Mesendoderm (in vitro differentiated cells): ENCODE data around the gene MOB3B.

Source experiments
- DNase-seq: peaks from one replicate; pipeline ENCODE4 v3.0.0; 2013
- H2AK5ac ChIP-seq: 2 replicates; pipeline ENCODE4 v1.6.1; 2013; ENCODE audit warnings: low read length, inconsistent platforms
- H2BK120ac ChIP-seq: 2 replicates; pipeline ENCODE4 v1.6.1; 2013; ENCODE audit warnings: low read depth, mild to moderate bottlenecking, low read length, moderate library complexity, mixed read lengths
- H2BK15ac ChIP-seq: replicated peaks from 2 replicates; pipeline ENCODE4 v1.6.1; 2013; ENCODE audit warnings: low read depth, mild to moderate bottlenecking, moderate library complexity
- H2BK5ac ChIP-seq: 2 replicates; pipeline ENCODE4 v1.6.1; 2013; ENCODE audit warnings: low read length, inconsistent platforms
- H3K18ac ChIP-seq: 2 replicates; pipeline ENCODE4 v1.6.1; 2013; ENCODE audit warnings: mild to moderate bottlenecking, low read length, mixed read lengths
- H3K23ac ChIP-seq: one replicate; pipeline ENCODE4 v1.6.1; 2013; ENCODE audit warnings: low read length
- H3K27ac ChIP-seq: 2 replicates; pipeline ENCODE4 v1.5.1; 2013; ENCODE audit warnings: low read depth, mild to moderate bottlenecking, inconsistent platforms, low read length, moderate library complexity
- H3K27me3 ChIP-seq: 2 replicates; pipeline ENCODE4 v1.6.1; 2013; ENCODE audit warnings: low read length, control low read depth, mild to moderate bottlenecking, inconsistent platforms; ENCODE audit not compliant: insufficient read depth, poor library complexity
- H3K36me3 ChIP-seq: 2 replicates; pipeline ENCODE4 v1.6.1; 2013; ENCODE audit warnings: low read length, inconsistent platforms; ENCODE audit not compliant: control insufficient read depth, insufficient read depth
- H3K4ac ChIP-seq: one replicate; pipeline ENCODE4 v1.6.1; 2013; ENCODE audit warnings: low read depth, mild to moderate bottlenecking, low read length, moderate library complexity
- H3K4me1 ChIP-seq: 2 replicates; pipeline ENCODE4 v1.6.1; 2013; ENCODE audit warnings: low read depth, low read length, inconsistent platforms; ENCODE audit not compliant: control insufficient read depth
- H3K4me2 ChIP-seq: 2 replicates; pipeline ENCODE4 v1.6.1; 2013; ENCODE audit warnings: low read length
- H3K4me3 ChIP-seq: 2 replicates; pipeline ENCODE4 v1.5.1; 2013; ENCODE audit warnings: mild to moderate bottlenecking, low read length
- H3K56ac ChIP-seq: one replicate; pipeline ENCODE4 v1.6.1; 2013; ENCODE audit warnings: low read length
- H3K79me1 ChIP-seq: 2 replicates; pipeline ENCODE4 v1.6.1; 2013; ENCODE audit warnings: low read length, inconsistent platforms
- H3K79me2 ChIP-seq: 2 replicates; pipeline ENCODE4 v1.6.1; 2013; ENCODE audit warnings: mild to moderate bottlenecking, low read length; ENCODE audit not compliant: control insufficient read depth, insufficient read depth
- H3K9ac ChIP-seq: 2 replicates; pipeline ENCODE4 v1.6.1; 2013; ENCODE audit warnings: low read length, inconsistent platforms
- H4K5ac ChIP-seq: one replicate; pipeline ENCODE4 v1.6.1; 2013; ENCODE audit warnings: low read length
- H4K8ac ChIP-seq: one replicate; pipeline ENCODE4 v1.6.1; 2013; ENCODE audit warnings: low read depth, mild to moderate bottlenecking, control low read depth, low read length, moderate library complexity
- WGBS: extraction: QIAGEN DNeasy Blood & Tissue Kit; methylation state at CpG from one replicate; pipeline ENCODE4 v1.1.7; 2013; ENCODE audit warnings: low lambda C conversion rate, missing lambda C conversion rate; ENCODE audit not compliant: insufficient coverage; ENCODE audit errors: extremely low coverage; 5-methylcytosine and 5-hydroxymethylcytosine counted together

MOB3B gene

DNA sequence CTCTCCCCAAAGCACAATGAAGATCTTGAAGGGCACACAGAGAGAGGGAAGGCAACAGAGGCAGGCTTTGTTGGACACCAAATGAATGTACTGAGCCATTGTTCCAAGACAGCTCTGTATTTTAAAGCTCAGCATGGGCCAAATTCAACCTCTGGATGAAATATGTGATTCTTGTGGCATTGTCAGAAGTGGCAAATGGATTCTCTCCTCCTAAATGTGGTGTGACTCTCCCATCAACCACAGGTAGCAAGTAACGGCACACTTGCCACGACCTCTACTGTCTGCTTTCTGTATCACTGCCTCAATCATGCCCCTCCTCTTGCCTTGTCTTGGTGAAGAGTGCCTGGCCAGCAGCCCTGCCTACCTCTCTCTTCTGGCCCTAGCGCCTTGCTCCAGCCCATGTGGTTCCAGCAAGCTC is 6.1 kb upstream of the MOB3B start:
- no peaks in the 10 kb centered on the region for H3K36me3 ChIP-seq
- H3K27ac ChIP-seq = no peak overlapping the region
- H3K27me3 ChIP-seq = no peaks in the 10 kb centered on the region
- H2BK15ac ChIP-seq = no peak overlapping the region
- no peak overlapping the region for H4K8ac ChIP-seq
- H3K9ac ChIP-seq = no peak overlapping the region
- DNase-seq = peak; percentile 88
- no peaks in the 10 kb centered on the region for H3K79me2 ChIP-seq
- H2BK5ac ChIP-seq = no peak overlapping the region
- H3K56ac ChIP-seq = no peak overlapping the region
- no peak overlapping the region for H3K18ac ChIP-seq
- H3K79me1 ChIP-seq = no peaks in the 10 kb centered on the region
- H2BK120ac ChIP-seq = no peak overlapping the region
- no peak overlapping the region for H4K5ac ChIP-seq
- no peak overlapping the region for H2AK5ac ChIP-seq
- H3K4ac ChIP-seq = no peak overlapping the region
- no peaks in the 10 kb centered on the region for H3K4me1 ChIP-seq
- H3K23ac ChIP-seq = no peak overlapping the region
- H3K4me2 ChIP-seq = no peak overlapping the region
- WGBS = no CpG with 5 or more reads among the region's 3 CpGs
- no peak overlapping the region for H3K4me3 ChIP-seq

DNA sequence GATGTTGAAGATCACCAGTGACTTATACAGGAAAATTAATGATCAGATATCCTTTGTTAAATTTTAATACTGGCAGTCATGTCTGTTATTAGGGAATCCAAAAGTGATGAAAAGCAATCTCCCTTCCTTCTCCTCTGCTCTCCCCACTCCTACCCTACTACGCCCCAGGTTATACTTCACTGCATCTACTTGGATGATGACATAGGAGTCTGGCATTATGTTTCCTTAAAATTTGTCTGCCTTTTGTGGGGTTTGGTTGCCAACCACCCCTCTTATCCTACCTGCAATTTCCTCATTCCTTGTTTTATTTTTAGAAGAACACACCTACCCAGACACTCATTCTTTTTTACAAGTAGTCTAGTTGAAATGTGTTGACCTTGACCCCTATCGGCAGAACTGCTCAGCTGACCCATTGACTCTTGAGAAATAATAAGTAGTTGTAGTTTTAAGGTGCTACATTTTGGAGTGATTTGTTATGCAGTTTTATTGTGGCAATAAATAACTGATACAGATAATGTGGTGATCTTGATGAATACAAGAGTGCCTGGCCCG is 5.1 kb upstream of the MOB3B start:
- no peak overlapping the region for H3K18ac ChIP-seq
- DNase-seq = no peak
- H2AK5ac ChIP-seq = no peak overlapping the region
- no peak overlapping the region for H3K9ac ChIP-seq
- H4K5ac ChIP-seq = no peak overlapping the region
- no peak overlapping the region for H3K27ac ChIP-seq
- H3K4me1 ChIP-seq = no peaks in the 10 kb centered on the region
- H3K27me3 ChIP-seq = no peaks in the 10 kb centered on the region
- H3K4me2 ChIP-seq = no peak overlapping the region
- no peak overlapping the region for H2BK120ac ChIP-seq
- H2BK15ac ChIP-seq = no peak overlapping the region
- H2BK5ac ChIP-seq = no peak overlapping the region
- H4K8ac ChIP-seq = no peak overlapping the region
- no peak overlapping the region for H3K23ac ChIP-seq
- H3K4ac ChIP-seq = no peak overlapping the region
- H3K79me1 ChIP-seq = no peaks in the 10 kb centered on the region
- WGBS = no CpG with 5 or more reads among the region's 3 CpGs
- no peaks in the 10 kb centered on the region for H3K79me2 ChIP-seq
- H3K36me3 ChIP-seq = no peaks in the 10 kb centered on the region
- no peak overlapping the region for H3K56ac ChIP-seq
- no peak overlapping the region for H3K4me3 ChIP-seq

DNA sequence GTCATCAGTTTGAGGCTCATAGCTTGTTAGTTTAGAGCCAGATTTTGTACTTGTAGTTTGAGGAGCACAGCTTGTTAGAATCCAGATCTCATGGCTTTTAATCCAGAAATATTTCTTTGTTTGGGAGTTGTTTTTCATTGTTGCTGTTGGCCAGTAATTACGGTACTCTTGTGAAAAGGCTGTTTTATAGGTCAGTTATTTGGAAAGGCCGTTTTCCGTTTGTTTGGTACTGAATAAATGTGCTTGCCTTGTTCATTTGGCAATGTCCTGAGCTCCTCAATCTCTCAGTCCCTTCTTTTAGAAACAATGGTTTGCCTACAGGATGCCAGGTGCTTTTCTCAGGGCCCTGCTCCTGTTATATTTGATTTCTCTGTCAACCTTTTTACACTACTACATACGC is 4.5 kb upstream of the MOB3B start:
- Histone ChIP-seq H2BK120ac (no peak overlapping the region), H3K4me2 (no peak overlapping the region), H4K8ac (no peak overlapping the region), H2BK5ac (no peak overlapping the region), H4K5ac (no peak overlapping the region), H3K4ac (no peak overlapping the region), H3K27me3 (no peaks in the 10 kb centered on the region), H3K23ac (no peak overlapping the region), H3K18ac (no peak overlapping the region), H3K36me3 (no peaks in the 10 kb centered on the region), H2BK15ac (no peak overlapping the region), H3K56ac (no peak overlapping the region), H3K79me2 (no peaks in the 10 kb centered on the region), H2AK5ac (no peak overlapping the region), H3K79me1 (no peaks in the 10 kb centered on the region), H3K9ac (no peak overlapping the region), H3K27ac (no peak overlapping the region), H3K4me3 (no peak overlapping the region), H3K4me1 (no peaks in the 10 kb centered on the region)
- DNase-seq = no peak
- WGBS = no CpG with 5 or more reads among the region's 4 CpGs

DNA sequence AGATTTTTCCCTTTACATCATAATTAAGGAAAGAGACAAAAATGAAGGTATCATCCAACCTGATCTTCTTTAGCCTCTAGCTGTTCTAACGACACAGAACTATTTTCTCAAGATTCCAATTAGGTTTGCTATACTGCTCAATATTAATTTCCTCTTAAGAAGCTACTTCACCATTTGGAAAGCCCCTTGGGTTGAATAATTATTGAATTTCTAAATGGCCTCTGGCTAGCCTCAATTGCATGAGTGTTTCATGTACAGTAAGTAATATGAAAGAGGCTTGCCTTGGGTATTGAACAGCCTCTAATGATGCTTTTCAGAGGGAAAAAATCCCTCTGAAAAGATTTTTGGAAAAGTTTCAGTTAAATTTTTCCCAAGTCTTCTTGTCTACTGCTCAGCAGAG is 3.7 kb upstream of the MOB3B start:
- Histone ChIP-seq H3K4me1 (no peaks in the 10 kb centered on the region), H2AK5ac (no peak overlapping the region), H3K4ac (no peak overlapping the region), H3K79me1 (no peaks in the 10 kb centered on the region), H3K23ac (no peak overlapping the region), H3K79me2 (no peaks in the 10 kb centered on the region), H4K8ac (no peak overlapping the region), H4K5ac (no peak overlapping the region), H3K27me3 (no peaks in the 10 kb centered on the region), H3K56ac (no peak overlapping the region), H3K4me2 (no peak overlapping the region), H3K9ac (no peak overlapping the region), H2BK5ac (no peak overlapping the region), H3K27ac (no peak overlapping the region), H2BK120ac (no peak overlapping the region), H3K4me3 (no peak overlapping the region), H3K36me3 (no peaks in the 10 kb centered on the region), H2BK15ac (no peak overlapping the region), H3K18ac (no peak overlapping the region)
- no peak for DNase-seq
- no CpG with 5 or more reads among the region's 1 CpG for WGBS

DNA sequence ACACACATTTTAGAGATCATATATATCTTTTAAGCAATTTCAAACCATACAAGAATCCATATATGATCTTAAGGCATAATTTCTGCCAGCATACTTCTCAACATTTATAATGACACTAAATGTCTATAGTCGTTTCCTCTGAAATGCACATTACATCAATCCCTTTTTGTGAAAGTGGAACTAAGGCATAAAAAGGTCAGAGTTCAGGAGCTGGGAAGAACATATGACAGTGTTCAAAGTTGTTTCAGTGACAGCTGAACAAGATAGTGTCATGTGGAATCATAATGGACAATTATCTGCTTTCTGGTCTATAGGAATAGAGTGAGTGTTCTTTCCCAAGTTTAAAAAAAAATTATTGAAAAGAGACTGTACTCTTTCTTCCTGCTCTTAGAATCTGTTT is 2.4 kb upstream of the MOB3B start:
- H4K5ac ChIP-seq = no peak overlapping the region
- H3K27ac ChIP-seq = no peak overlapping the region
- H3K27me3 ChIP-seq = no peaks in the 10 kb centered on the region
- H3K79me1 ChIP-seq = no peaks in the 10 kb centered on the region
- no peak for DNase-seq
- no CpG with 5 or more reads among the region's 1 CpG for WGBS
- H3K36me3 ChIP-seq = no peaks in the 10 kb centered on the region
- no peak overlapping the region for H3K4me2 ChIP-seq
- H2BK120ac ChIP-seq = no peak overlapping the region
- H3K56ac ChIP-seq = no peak overlapping the region
- no peak overlapping the region for H2BK5ac ChIP-seq
- H3K4ac ChIP-seq = no peak overlapping the region
- H3K23ac ChIP-seq = no peak overlapping the region
- no peak overlapping the region for H2BK15ac ChIP-seq
- no peak overlapping the region for H3K9ac ChIP-seq
- no peaks in the 10 kb centered on the region for H3K79me2 ChIP-seq
- no peak overlapping the region for H4K8ac ChIP-seq
- H3K4me1 ChIP-seq = peaks cover 4% of the 10 kb centered on the region
- no peak overlapping the region for H3K18ac ChIP-seq
- H3K4me3 ChIP-seq = no peak overlapping the region
- no peak overlapping the region for H2AK5ac ChIP-seq
